HG02678 (cell line): Measurements from ENCODE around the gene SCAND1.
"Not testable (repeated sequence)": the region's sequence is repeated elsewhere in the genome, so short reads cannot be mapped to it uniquely, and the experiment has no call there.

Source experiments
- ATAC-seq: cut with Tn5 transposase; IDR thresholded peaks from one replicate; pipeline ENCODE4 v1.9.1; 2021; ENCODE audit warnings: mild to moderate bottlenecking, moderate library complexity; ENCODE audit not compliant: unreplicated experiment

SCAND1 gene

GRCh38 chr20:35954200-35954906 is at the start of gene SCAND1:
TSS of gene SCAND1 (minus strand) at chr20:35954502. CDS start at chr20:35954284, 218 bp downstream.
- ATAC-seq, result peak; percentile 86

- no peak for ATAC-seq
These were observed 49.7 kb upstream of the SCAND1 start for GRCh38 chr20:36004045-36004444.

- no peak for ATAC-seq
These were observed 48.6 kb upstream of the SCAND1 start for GRCh38 chr20:36002855-36003254.

- not testable (repeated sequence) for ATAC-seq
These were observed 47.0 kb upstream of the SCAND1 start for GRCh38 chr20:36001331-36001730.

- not testable (repeated sequence) for ATAC-seq
These were observed 42.2 kb upstream of the SCAND1 start for GRCh38 chr20:35996492-35996891.

GRCh38 chr20:35994994-35995453 is 40.7 kb upstream of the SCAND1 start:
- ATAC-seq, result peak; percentile 48

- no peak for ATAC-seq
These were observed 38.5 kb upstream of the SCAND1 start for GRCh38 chr20:35992713-35993335.

- no peak for ATAC-seq
These were observed 37.0 kb upstream of the SCAND1 start for GRCh38 chr20:35991142-35991771.

GRCh38 chr20:35988910-35989463 is 34.7 kb upstream of the SCAND1 start:
- no peak for ATAC-seq

GRCh38 chr20:35985806-35986205 is 31.5 kb upstream of the SCAND1 start:
- no peak for ATAC-seq

GRCh38 chr20:35984382-35984781 is 30.1 kb upstream of the SCAND1 start:
- ATAC-seq, result no peak

GRCh38 chr20:35981969-35982368 is 27.7 kb upstream of the SCAND1 start:
- no peak for ATAC-seq

- no peak for ATAC-seq
These were observed 25.2 kb upstream of the SCAND1 start for GRCh38 chr20:35979544-35979943.

GRCh38 chr20:35978041-35978513 is 23.8 kb upstream of the SCAND1 start:
- no peak for ATAC-seq

- ATAC-seq, result no peak
These were observed 21.5 kb upstream of the SCAND1 start for GRCh38 chr20:35975576-35976373.

GRCh38 chr20:35974256-35974655 is 20.0 kb upstream of the SCAND1 start:
- ATAC-seq, result no peak

GRCh38 chr20:35972462-35972861 is 18.2 kb upstream of the SCAND1 start:
- no peak for ATAC-seq

GRCh38 chr20:35971981-35972380 is 17.7 kb upstream of the SCAND1 start:
- no peak for ATAC-seq

GRCh38 chr20:35968930-35969329 is 14.6 kb upstream of the SCAND1 start:
- ATAC-seq, result no peak

GRCh38 chr20:35967979-35968640 is 13.8 kb upstream of the SCAND1 start, which contains the start of gene CNBD2:
TSS of gene CNBD2 (plus strand) at chr20:35968590. CDS start at chr20:35968763, 173 bp downstream.
- no peak for ATAC-seq
